PC-9 (cell line): ENCODE data around the gene SULT4A1. TPM values are rescaled to one million over a fixed set of nuclear protein-coding genes. Genes with fewer than 3 reads are reported as not detected.

Experiments
- BruUV-seq: library from RNA; stranded (reverse); fragments of 400-500 nt; replicated peaks from 2 replicates; lab custom pipeline; 2021; lab: Mats Ljungman, UMichigan
- CTCF ChIA-PET: fragments of 300-600 bp; sonication (Branson Sonifier 250); formaldehyde crosslinking; loops from one replicate; lab custom pipeline; 2022; ENCODE audit warnings: antibody characterized with exemption; lab: Charles Lee
- POLR2A ChIA-PET: fragments of 300-600 bp; sonication (Branson Sonifier 250); formaldehyde crosslinking; loops from one replicate; lab custom pipeline; 2022; ENCODE audit warnings: antibody characterized with exemption; ENCODE audit not compliant: unreplicated experiment; lab: Charles Lee
- DNase-seq, 2 experiments: peaks; one replicate each; pipeline versions ENCODE4 v3.0.0 to v3.0.0-alpha.2; 2015 to 2022; ENCODE audit warnings: mixed read lengths in 1 of 2
- H2AFZ ChIP-seq: fragments of 200-600 bp; sonication (generic); 2 replicates; pipeline ENCODE4 v1.8.1; 2017; ENCODE audit warnings: antibody characterized with exemption
- H3F3A ChIP-seq: fragments of 200-600 bp; sonication (generic); 2 replicates; pipeline ENCODE4 v1.8.1; 2017; ENCODE audit warnings: antibody characterized with exemption, mild to moderate bottlenecking, low read depth; ENCODE audit not compliant: insufficient read depth
- H3K27ac ChIP-seq: fragments of 200-600 bp; sonication (generic); 2 replicates; pipeline ENCODE4 v1.6.1; 2016; ENCODE audit warnings: mixed run types
- H3K27me3 ChIP-seq: fragments of 200-600 bp; sonication (generic); 2 replicates; pipeline ENCODE4 v1.6.1; 2016; ENCODE audit warnings: low read depth, mixed run types; ENCODE audit not compliant: insufficient read depth
- H3K36me3 ChIP-seq: fragments of 200-600 bp; sonication (generic); 2 replicates; pipeline ENCODE4 v1.6.1; 2016; ENCODE audit warnings: low read depth, mixed run types
- H3K4me1 ChIP-seq: fragments of 200-600 bp; sonication (generic); replicated peaks from 2 replicates; pipeline ENCODE4 v1.6.1; 2016; ENCODE audit warnings: mixed run types; ENCODE audit not compliant: insufficient read depth
- H3K4me2 ChIP-seq: fragments of 200-600 bp; sonication (generic); 2 replicates; pipeline ENCODE4 v1.6.1; 2017; ENCODE audit warnings: mixed run types
- H3K4me3 ChIP-seq: fragments of 200-600 bp; sonication (generic); 2 replicates; pipeline ENCODE4 v1.6.1; 2016; ENCODE audit warnings: mixed run types
- H3K79me2 ChIP-seq: fragments of 200-600 bp; sonication (generic); 2 replicates; pipeline ENCODE4 v1.6.1; 2017; ENCODE audit warnings: low read depth, mixed run types
- H3K9me2 ChIP-seq: fragments of 200-600 bp; sonication (generic); 2 replicates; pipeline ENCODE4 v1.8.1; 2017; ENCODE audit warnings: mild to moderate bottlenecking; ENCODE audit not compliant: insufficient read depth
- H3K9me3 ChIP-seq: fragments of 200-600 bp; sonication (generic); 2 replicates; pipeline ENCODE4 v1.8.1; 2016; ENCODE audit warnings: low read depth; ENCODE audit not compliant: insufficient read depth
- H4K20me1 ChIP-seq: fragments of 200-600 bp; sonication (generic); 2 replicates; pipeline ENCODE4 v1.8.1; 2017; ENCODE audit not compliant: insufficient read depth
- CTCF ChIP-seq: fragments of 200-600 bp; sonication (generic); conservative IDR thresholded peaks from 2 replicates; pipeline ENCODE4 v1.6.1; 2017; ENCODE audit warnings: mixed run types, antibody characterized with exemption, mild to moderate bottlenecking, moderate library complexity
- EZH2 ChIP-seq: fragments of 200-600 bp; sonication (generic); IDR thresholded peaks from 2 replicates; pipeline ENCODE4 v1.8.0; 2017; ENCODE audit warnings: antibody characterized with exemption, low read depth
- intact Hi-C: fragments of 100-400 bp; cut with micrococcal nuclease; formaldehyde crosslinking; loops from one replicate; pipeline ENCODE4 v1.10.0; 2022; ENCODE audit not compliant: unreplicated experiment
- total RNA-seq: library from RNA; stranded (reverse); gene quantifications from 2 replicates; pipeline ENCODE4 v1.2.3, GENCODE V29; 2021

The SULT4A1 gene
- total RNA-seq, 1 experiment from 2014 or later, result 3.4 TPM

- Histone ChIP-seq H3K4me1 (no peaks in the 10 kb centered on the region), H3K9me3 (no peaks in the 10 kb centered on the region), H3K4me3 (no peak overlapping the region), H3K27me3 (peaks cover 83% of the 10 kb centered on the region), H3K27ac (no peak overlapping the region), H3K79me2 (no peaks in the 10 kb centered on the region), H3F3A (no peaks in the 10 kb centered on the region), H3K4me2 (no peak overlapping the region), H4K20me1 (no peaks in the 10 kb centered on the region), H3K9me2 (no peaks in the 10 kb centered on the region), H3K36me3 (no peaks in the 10 kb centered on the region), H2AFZ (no peak overlapping the region)
- intact Hi-C loops, result no loop called here
- no TSS peak for BruUV-seq
- POLR2A ChIA-PET, result no interaction called here
- CTCF ChIA-PET, result interaction anchor here (0.9 kb wide), 1 partner anchor 15 kb away, joined by 3 read pairs; no protein-coding TSS in a partner anchor
- TF ChIP-seq EZH2, result no peak
- TF ChIP-seq CTCF, result no peak
- peak in 1 of 2 experiments; percentile 56 for DNase-seq
Observed at GRCh38 chr22:43867839-43868635, 5.7 kb upstream of the SULT4A1 start.

- no peaks in the 10 kb centered on the region for H3F3A ChIP-seq
- H3K27me3 ChIP-seq, result peaks cover 84% of the 10 kb centered on the region
- H3K79me2 ChIP-seq, result no peaks in the 10 kb centered on the region
- no peak for TF ChIP-seq CTCF
- 0 out of 2 replicates have a peak, but pooled peaks have one; percentile 6 for TF ChIP-seq EZH2
- H3K36me3 ChIP-seq, result no peaks in the 10 kb centered on the region
- peak overlapping the region; percentile 46; the same call in 1 of the 2 replicates for H3K4me3 ChIP-seq
- no TSS peak for BruUV-seq
- H3K27ac ChIP-seq, result no peak overlapping the region
- H3K4me1 ChIP-seq, result no peaks in the 10 kb centered on the region; the same call in 1 of the 2 replicates
- no peak for DNase-seq
- H2AFZ ChIP-seq, result no peak overlapping the region
- H3K9me2 ChIP-seq, result no peaks in the 10 kb centered on the region
- intact Hi-C loops, result no loop called here
- H4K20me1 ChIP-seq, result no peaks in the 10 kb centered on the region
- H3K4me2 ChIP-seq, result peak overlapping the region; percentile 73; the same call in 1 of the 2 replicates
- ChIA-PET CTCF (no interaction called here), POLR2A (no interaction called here)
- H3K9me3 ChIP-seq, result no peaks in the 10 kb centered on the region
Observed at GRCh38 chr22:43862882-43863202, 529 bp upstream of the SULT4A1 start.

GRCh38 chr22:43861529-43861928 lies 784 bp downstream of the SULT4A1 start:
- no peak overlapping the region for H3K4me3 ChIP-seq

More at GRCh38 chr22:43861529-43861928, 784 bp downstream of the SULT4A1 start:
- H3K27me3 ChIP-seq, result peaks cover 89% of the 10 kb centered on the region
- POLR2A ChIA-PET, result no interaction called here
- no peaks in the 10 kb centered on the region for H3K79me2 ChIP-seq
- CTCF ChIA-PET, result no interaction called here
- H3K9me2 ChIP-seq, result no peaks in the 10 kb centered on the region
- BruUV-seq, result no TSS peak
- H4K20me1 ChIP-seq, result no peaks in the 10 kb centered on the region
- TF ChIP-seq CTCF, result no peak
- no peak overlapping the region for H3K27ac ChIP-seq
- DNase-seq, result no peak
- no peak overlapping the region for H3K4me2 ChIP-seq
- intact Hi-C loops, result no loop called here
- no peaks in the 10 kb centered on the region for H3K9me3 ChIP-seq
- H3K36me3 ChIP-seq, result no peaks in the 10 kb centered on the region
- no peaks in the 10 kb centered on the region; the same call in 1 of the 2 replicates for H3K4me1 ChIP-seq
- no peaks in the 10 kb centered on the region for H3F3A ChIP-seq
- no peak overlapping the region for H2AFZ ChIP-seq
